HG03521 (cell line): Measurements from ENCODE around the gene ST6GALNAC3.

Experiments
- ATAC-seq: cut with Tn5 transposase; IDR thresholded peaks from one replicate; pipeline ENCODE4 v1.9.1; 2021; ENCODE audit warnings: mild to moderate bottlenecking, moderate library complexity; ENCODE audit not compliant: unreplicated experiment

ST6GALNAC3 gene

GRCh38 chr1:76140227-76140626 is 65.7 kb downstream of the ST6GALNAC3 start:
- no peak for ATAC-seq

GRCh38 chr1:76141929-76142328 is 67.4 kb downstream of the ST6GALNAC3 start:
- no peak for ATAC-seq

GRCh38 chr1:76142771-76143540 is 68.4 kb downstream of the ST6GALNAC3 start:
- ATAC-seq, result no peak

GRCh38 chr1:76144247-76144646 is 69.7 kb downstream of the ST6GALNAC3 start:
- no peak for ATAC-seq

GRCh38 chr1:76145332-76145731 is 70.8 kb downstream of the ST6GALNAC3 start:
- ATAC-seq, result no peak

- ATAC-seq, result no peak
Measured at GRCh38 chr1:76146184-76146583, 71.6 kb downstream of the ST6GALNAC3 start.

- no peak for ATAC-seq
Measured at GRCh38 chr1:76147917-76148316, 73.4 kb downstream of the ST6GALNAC3 start.

GRCh38 chr1:76148460-76148859 is 73.9 kb downstream of the ST6GALNAC3 start:
- ATAC-seq, result no peak

- ATAC-seq, result no peak
Measured at GRCh38 chr1:76153841-76154205, 79.3 kb downstream of the ST6GALNAC3 start.

- peak; percentile 94 for ATAC-seq
Measured at GRCh38 chr1:76154206-76154956, 79.8 kb downstream of the ST6GALNAC3 start.

GRCh38 chr1:76156987-76157386 is 82.4 kb downstream of the ST6GALNAC3 start:
- no peak for ATAC-seq

GRCh38 chr1:76158126-76158525 is 83.6 kb downstream of the ST6GALNAC3 start:
- ATAC-seq, result no peak

- no peak for ATAC-seq
Measured at GRCh38 chr1:76160225-76160624, 85.7 kb downstream of the ST6GALNAC3 start.

- ATAC-seq, result no peak
Measured at GRCh38 chr1:76161451-76161850, 86.9 kb downstream of the ST6GALNAC3 start.

- no peak for ATAC-seq
Measured at GRCh38 chr1:76162254-76162653, 87.7 kb downstream of the ST6GALNAC3 start.

GRCh38 chr1:76164165-76164564 is 89.6 kb downstream of the ST6GALNAC3 start:
- ATAC-seq, result no peak

- ATAC-seq, result no peak
Measured at GRCh38 chr1:76170084-76170483, 95.5 kb downstream of the ST6GALNAC3 start.

- ATAC-seq, result no peak
Measured at GRCh38 chr1:76170513-76170912, 96.0 kb downstream of the ST6GALNAC3 start.

GRCh38 chr1:76176000-76176399 is 101.5 kb downstream of the ST6GALNAC3 start:
- ATAC-seq, result no peak

- no peak for ATAC-seq
Measured at GRCh38 chr1:76177615-76178014, 103.1 kb downstream of the ST6GALNAC3 start.

GRCh38 chr1:76179219-76179698 is 104.7 kb downstream of the ST6GALNAC3 start:
- no peak for ATAC-seq

- no peak for ATAC-seq
Measured at GRCh38 chr1:76185207-76185606, 110.7 kb downstream of the ST6GALNAC3 start.
